Measurements from ENCODE around the gene IGF2BP2.

Gene IGF2BP2

GRCh38 chr3:185625784-185626183 is 199.1 kb downstream of the IGF2BP2 start:
- no peak for DNase-seq (ENCODE audit: low read depth)
- H3K36me3 ChIP-seq (ENCODE audit: control insufficient read depth, insufficient read depth, low read length, severe bottlenecking), result peaks cover 68% of the 10 kb centered on the region
- peaks cover 24% of the 10 kb centered on the region for H3K4me1 ChIP-seq (ENCODE audit: control insufficient read depth, insufficient read depth, low read length)
- no peaks in the 10 kb centered on the region for H3K27me3 ChIP-seq (replicated peaks; ENCODE audit: control insufficient read depth, insufficient read depth, low read length)
- H3K9me3 ChIP-seq (ENCODE audit: control insufficient read depth, low read length), result no peaks in the 10 kb centered on the region
- H3K4me3 ChIP-seq (ENCODE audit: low read length), result no peak overlapping the region
- no peak overlapping the region for H3K9ac ChIP-seq (ENCODE audit: low read length)

DNA sequence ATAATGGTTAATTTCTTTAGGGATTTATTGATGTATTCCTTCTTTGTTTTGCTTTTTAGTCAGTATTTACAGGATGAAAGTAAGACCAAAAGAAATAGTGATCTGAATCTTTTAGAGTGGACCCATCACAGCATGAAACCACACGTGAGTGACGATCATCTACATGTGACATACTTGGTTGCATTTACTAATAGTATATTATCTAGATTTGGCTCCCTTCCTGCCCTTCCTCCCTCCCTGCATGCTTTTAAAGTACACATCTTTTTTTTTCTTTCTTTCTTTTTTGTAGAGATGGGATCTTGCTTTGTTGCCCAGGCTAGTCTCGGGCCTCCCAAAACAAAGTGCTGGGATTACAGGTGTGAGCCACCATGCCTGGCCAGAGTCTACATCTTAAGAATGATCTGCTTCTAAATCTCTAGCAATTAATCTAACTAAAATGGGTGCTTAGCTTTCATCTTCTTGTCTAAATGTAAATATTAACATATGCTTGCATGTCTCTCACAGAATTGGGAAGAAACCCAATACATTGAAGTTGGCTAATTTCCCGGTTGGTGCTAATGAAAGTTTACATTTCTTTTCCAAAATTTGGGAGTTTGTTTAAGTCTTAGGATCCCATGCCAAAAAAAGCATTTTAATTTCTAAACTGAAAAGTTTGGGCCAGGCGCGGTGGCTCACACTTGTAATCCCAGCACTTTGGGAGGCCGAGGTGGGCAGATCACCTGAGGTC is 200.7 kb downstream of the IGF2BP2 start:
- H3K36me3 ChIP-seq (ENCODE audit: control insufficient read depth, insufficient read depth, low read length, severe bottlenecking), result peaks cover 71% of the 10 kb centered on the region
- H3K27me3 ChIP-seq (replicated peaks; ENCODE audit: control insufficient read depth, insufficient read depth, low read length), result no peaks in the 10 kb centered on the region

GRCh38 chr3:185613016-185613415 is 211.8 kb downstream of the IGF2BP2 start:
- Histone ChIP-seq H3K36me3 (ENCODE audit: control insufficient read depth, insufficient read depth, low read length, severe bottlenecking) (peaks cover 82% of the 10 kb centered on the region), H3K27me3 (replicated peaks; ENCODE audit: control insufficient read depth, insufficient read depth, low read length) (no peaks in the 10 kb centered on the region), H3K4me1 (ENCODE audit: control insufficient read depth, insufficient read depth, low read length) (peaks cover 8% of the 10 kb centered on the region), H3K9me3 (ENCODE audit: control insufficient read depth, low read length) (no peaks in the 10 kb centered on the region), H3K9ac (ENCODE audit: low read length) (no peak overlapping the region), H3K4me3 (ENCODE audit: low read length) (no peak overlapping the region)
- no peak for DNase-seq (ENCODE audit: low read depth)

More for the DNA sequence above, 200.7 kb downstream of the IGF2BP2 start:
- Histone ChIP-seq H3K9me3 (ENCODE audit: control insufficient read depth, low read length) (no peaks in the 10 kb centered on the region), H3K4me3 (ENCODE audit: low read length) (no peak overlapping the region), H3K9ac (ENCODE audit: low read length) (no peak overlapping the region), H3K4me1 (ENCODE audit: control insufficient read depth, insufficient read depth, low read length) (peaks cover 7% of the 10 kb centered on the region)
- no peak for DNase-seq (ENCODE audit: low read depth)

GRCh38 chr3:185606196-185606595 is 218.6 kb downstream of the IGF2BP2 start:
- Histone ChIP-seq H3K9me3 (ENCODE audit: control insufficient read depth, low read length) (no peaks in the 10 kb centered on the region), H3K36me3 (ENCODE audit: control insufficient read depth, insufficient read depth, low read length, severe bottlenecking) (peaks cover 73% of the 10 kb centered on the region), H3K4me3 (ENCODE audit: low read length) (no peak overlapping the region), H3K9ac (ENCODE audit: low read length) (no peak overlapping the region), H3K27me3 (replicated peaks; ENCODE audit: control insufficient read depth, insufficient read depth, low read length) (no peaks in the 10 kb centered on the region), H3K4me1 (ENCODE audit: control insufficient read depth, insufficient read depth, low read length) (no peaks in the 10 kb centered on the region)
- no peak for DNase-seq (ENCODE audit: low read depth)

DNA sequence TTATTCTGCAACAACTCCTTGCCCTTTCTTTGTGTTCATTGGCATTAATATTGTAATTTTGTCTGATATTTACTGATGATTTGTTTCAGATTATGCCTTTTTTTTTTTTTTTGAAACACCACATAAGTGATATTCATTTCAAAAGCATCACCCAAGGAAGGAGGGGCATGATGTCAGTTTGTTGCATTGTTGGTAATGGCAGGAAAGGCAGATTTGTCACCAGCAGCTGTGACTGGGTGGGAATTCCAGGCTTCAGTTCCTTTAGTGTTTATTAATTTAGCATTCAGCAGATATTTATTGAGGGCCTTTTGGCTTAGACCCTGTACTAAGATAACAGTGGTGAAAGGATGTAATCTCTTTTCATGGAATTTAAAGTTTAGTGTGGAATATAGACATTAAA is 219.3 kb downstream of the IGF2BP2 start:
- no peaks in the 10 kb centered on the region for H3K9me3 ChIP-seq (ENCODE audit: control insufficient read depth, low read length)
- no peak overlapping the region for H3K9ac ChIP-seq (ENCODE audit: low read length)
- H3K4me3 ChIP-seq (ENCODE audit: low read length), result no peak overlapping the region
- no peaks in the 10 kb centered on the region for H3K4me1 ChIP-seq (ENCODE audit: control insufficient read depth, insufficient read depth, low read length)
- H3K36me3 ChIP-seq (ENCODE audit: control insufficient read depth, insufficient read depth, low read length, severe bottlenecking), result peaks cover 74% of the 10 kb centered on the region
- DNase-seq (ENCODE audit: low read depth), result no peak
- H3K27me3 ChIP-seq (replicated peaks; ENCODE audit: control insufficient read depth, insufficient read depth, low read length), result no peaks in the 10 kb centered on the region

DNA sequence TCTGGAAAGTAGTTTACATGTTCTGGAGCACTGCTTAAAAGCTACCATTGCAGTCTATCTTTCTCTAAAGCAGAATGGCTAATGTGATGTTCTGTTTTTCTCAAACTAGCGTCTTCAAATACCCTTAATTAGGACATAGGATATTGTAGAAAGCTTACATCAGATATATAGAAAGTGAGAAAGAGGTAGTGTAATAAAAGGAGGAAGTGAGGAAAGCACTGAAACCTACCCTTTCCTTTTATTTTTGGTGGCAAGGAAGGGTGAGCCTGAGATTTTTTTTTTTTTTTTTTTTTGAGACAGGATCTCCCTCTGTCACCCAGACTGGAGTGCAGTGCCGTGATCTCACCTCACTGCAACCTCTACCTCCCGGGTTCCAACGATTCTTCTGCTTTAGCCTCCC is 229.3 kb downstream of the IGF2BP2 start:
- no peak overlapping the region for H3K9ac ChIP-seq (ENCODE audit: low read length)
- H3K27me3 ChIP-seq (replicated peaks; ENCODE audit: control insufficient read depth, insufficient read depth, low read length), result no peaks in the 10 kb centered on the region
- no peaks in the 10 kb centered on the region for H3K4me1 ChIP-seq (ENCODE audit: control insufficient read depth, insufficient read depth, low read length)
- H3K9me3 ChIP-seq (ENCODE audit: control insufficient read depth, low read length), result no peaks in the 10 kb centered on the region
- DNase-seq (ENCODE audit: low read depth), result no peak
- H3K36me3 ChIP-seq (ENCODE audit: control insufficient read depth, insufficient read depth, low read length, severe bottlenecking), result peaks cover 42% of the 10 kb centered on the region
- H3K4me3 ChIP-seq (ENCODE audit: low read length), result no peak overlapping the region

DNA sequence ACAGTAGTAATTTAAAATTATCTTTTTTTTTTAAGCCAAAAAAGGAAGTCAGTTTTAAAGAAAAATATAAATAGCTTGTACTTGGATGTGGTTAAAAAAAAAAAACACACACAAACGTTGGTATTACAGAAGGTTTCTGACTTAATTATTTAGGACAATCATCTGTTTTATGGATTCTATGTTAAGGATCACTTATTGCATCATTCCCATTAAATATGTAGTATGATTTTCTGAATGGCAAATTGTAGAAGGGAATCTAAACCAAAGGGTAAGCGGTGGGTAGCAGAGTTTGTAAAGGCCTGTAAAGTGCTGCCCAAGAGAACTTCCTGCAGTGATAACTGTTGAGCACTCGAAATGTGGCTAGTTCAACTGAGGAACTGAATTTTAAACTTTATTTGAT is 230.8 kb downstream of the IGF2BP2 start:
- Histone ChIP-seq H3K9ac (ENCODE audit: low read length) (no peak overlapping the region), H3K4me3 (ENCODE audit: low read length) (no peak overlapping the region), H3K9me3 (ENCODE audit: control insufficient read depth, low read length) (no peaks in the 10 kb centered on the region), H3K36me3 (ENCODE audit: control insufficient read depth, insufficient read depth, low read length, severe bottlenecking) (peaks cover 33% of the 10 kb centered on the region), H3K27me3 (replicated peaks; ENCODE audit: control insufficient read depth, insufficient read depth, low read length) (no peaks in the 10 kb centered on the region), H3K4me1 (ENCODE audit: control insufficient read depth, insufficient read depth, low read length) (peaks cover 4% of the 10 kb centered on the region)
- no peak for DNase-seq (ENCODE audit: low read depth)

All from adipocyte (in vitro differentiated cells).